CD14-positive monocyte (primary cell): ENCODE results near the gene FAM120B. TPM values are rescaled to one million over a fixed set of nuclear protein-coding genes. Genes with fewer than 3 reads are reported as not detected.
"Not testable (repeated sequence)": the region's sequence is repeated elsewhere in the genome, so short reads cannot be mapped to it uniquely, and the experiment has no call there.

Experiments used
- DNase-seq, 3 donors: peaks; one replicate each; pipeline ENCODE4 v3.0.0-alpha.2; 2011 to 2022
- H2AFZ ChIP-seq: 2 replicates; pipeline ENCODE4 v1.6.0; 2012; ENCODE audit warnings: mild to moderate bottlenecking, low read depth, low read length, inconsistent platforms; ENCODE audit not compliant: insufficient read depth, poor library complexity, severe bottlenecking
- H3K27ac ChIP-seq, 2 donors: 1 replicate in 1 of 2; 2 replicates in 1 of 2; pipeline ENCODE4 v1.5.1; 2012 to 2013; ENCODE audit warnings: low read length in 2 of 2, control low read depth in 1 of 2, inconsistent platforms in 1 of 2, low read depth in 1 of 2, mild to moderate bottlenecking in 1 of 2
- H3K27me3 ChIP-seq, 2 donors: one replicate each; pipeline versions ENCODE4 v1.6.0 to v1.6.1; 2011 to 2013; ENCODE audit warnings: low read length in 2 of 2; ENCODE audit not compliant: control insufficient read depth in 2 of 2, insufficient read depth in 2 of 2
- H3K36me3 ChIP-seq, 2 donors: replicated peaks in 1 of 2; 1 replicate in 1 of 2; 2 replicates in 1 of 2; pipeline versions ENCODE4 v1.5.1 to v1.6.1; 2012 to 2013; ENCODE audit warnings: low read length in 2 of 2, control low read depth in 1 of 2, inconsistent platforms in 1 of 2, mild to moderate bottlenecking in 1 of 2; ENCODE audit not compliant: insufficient read depth in 2 of 2, control insufficient read depth in 1 of 2
- H3K4me1 ChIP-seq, 2 donors: 1 replicate in 1 of 2; 2 replicates in 1 of 2; pipeline versions ENCODE4 v1.5.1 to v1.6.1; 2012 to 2013; ENCODE audit warnings: low read length in 2 of 2, control low read depth in 1 of 2, inconsistent platforms in 1 of 2, mild to moderate bottlenecking in 1 of 2, moderate library complexity in 1 of 2; ENCODE audit not compliant: insufficient read depth in 2 of 2, control insufficient read depth in 1 of 2
- H3K4me2 ChIP-seq: replicated peaks from 2 replicates; pipeline ENCODE3; 2012; ENCODE audit warnings: low read length, moderate library complexity, mild to moderate bottlenecking; ENCODE audit not compliant: poor library complexity, severe bottlenecking; ENCODE audit errors: extremely low read depth
- H3K4me3 ChIP-seq, 3 experiments: fragments of 200-600 bp in 1 of 3; sonication (generic) in 1 of 3; replicated peaks in 1 of 3; 1 replicate in 2 of 3; 2 replicates in 1 of 3; pipeline ENCODE4 v1.5.1; 2011 to 2013; ENCODE audit warnings: low read length in 3 of 3, mild to moderate bottlenecking in 3 of 3, control low read depth in 2 of 3, low read depth in 2 of 3, inconsistent platforms in 1 of 3, moderate library complexity in 1 of 3
- H3K79me2 ChIP-seq: 2 replicates; pipeline ENCODE4 v1.6.0; 2012; ENCODE audit warnings: mild to moderate bottlenecking, control low read depth, inconsistent platforms, low read length, moderate library complexity; ENCODE audit not compliant: insufficient read depth
- H3K9ac ChIP-seq: 2 replicates; pipeline ENCODE4 v1.6.0; 2017; ENCODE audit warnings: low read length, mild to moderate bottlenecking; ENCODE audit not compliant: insufficient read depth, poor library complexity, severe bottlenecking
- H3K9me3 ChIP-seq, 2 donors: replicated peaks in 1 of 2; 1 replicate in 1 of 2; 2 replicates in 1 of 2; pipeline versions ENCODE4 v1.5.1 to v1.6.1; 2012 to 2013; ENCODE audit warnings: low read length in 2 of 2, control low read depth in 1 of 2; ENCODE audit not compliant: control insufficient read depth in 1 of 2, insufficient read depth in 1 of 2
- H4K20me1 ChIP-seq: 2 replicates; pipeline ENCODE4 v1.6.0; 2012; ENCODE audit warnings: mild to moderate bottlenecking, low read length, control low read depth, moderate library complexity; ENCODE audit not compliant: insufficient read depth
- H3K27ac Mint-ChIP-seq, 7 donors: one replicate each; pipeline ENCODE4 v1.8.0; 2020; ENCODE audit warnings: mild to moderate bottlenecking in 7 of 7, mixed read lengths in 7 of 7, moderate library complexity in 6 of 7, inconsistent platforms in 2 of 7
- H3K27me3 Mint-ChIP-seq, 3 donors: one replicate each; pipeline ENCODE4 v1.8.0; 2021 to 2022; ENCODE audit warnings: low read depth in 3 of 3, mild to moderate bottlenecking in 3 of 3, mixed read lengths in 3 of 3, moderate library complexity in 3 of 3, inconsistent platforms in 1 of 3
- H3K36me3 Mint-ChIP-seq, 2 donors: one replicate each; pipeline ENCODE4 v1.8.0; 2020; ENCODE audit warnings: mixed read lengths in 2 of 2, inconsistent platforms in 1 of 2, mild to moderate bottlenecking in 1 of 2
- H3K4me1 Mint-ChIP-seq: one replicate; pipeline ENCODE4 v1.8.0; 2020; ENCODE audit warnings: mild to moderate bottlenecking, mixed read lengths
- H3K4me3 Mint-ChIP-seq, 2 donors: one replicate each; pipeline ENCODE4 v1.8.0; 2020; ENCODE audit warnings: mild to moderate bottlenecking in 2 of 2, mixed read lengths in 2 of 2, moderate library complexity in 1 of 2
- H3K9me3 Mint-ChIP-seq, 7 donors: one replicate each; pipeline ENCODE4 v1.8.0; 2020 to 2022; ENCODE audit warnings: mixed read lengths in 7 of 7, mild to moderate bottlenecking in 6 of 7, moderate library complexity in 6 of 7, inconsistent platforms in 2 of 7
- WGBS: methylation state at CpG from one replicate; pipeline ENCODE4 v1.1.5; 2013; ENCODE audit warnings: missing lambda C conversion rate; ENCODE audit not compliant: insufficient coverage; 5-methylcytosine and 5-hydroxymethylcytosine counted together
- intact Hi-C, 2 donors: fragments of 100-400 bp; cut with micrococcal nuclease; formaldehyde crosslinking; loops; one replicate each; pipeline versions ENCODE4 v1.15.0 to v1.15.1; 2023
- polyA plus RNA-seq, 3 donors: library from polyadenylated mRNA; depleted of rRNA in 1 of 3; unstranded in 2 of 3; stranded (reverse) in 1 of 3; fragments of 300-500 nt in 2 of 3; fragments of >200 nt in 1 of 3; fragmentation: Illumina TruSeq in 2 of 3; gene quantifications; 1 replicate in 2 of 3; 2 replicates in 1 of 3; pipeline ENCODE4 v1.2.3, GENCODE V29; 2012 to 2021
- TF ChIP-seq, protein P1 (sequence below): fragments of 200-600 bp; IDR thresholded peaks from one replicate; pipeline ENCODE4 v1.8.0; 2022; ENCODE audit warnings: antibody characterized with exemption, mild to moderate bottlenecking

Gene FAM120B
- polyA plus RNA-seq, 3 donors = 10.6 to 20.2 (median 11.2) TPM

DNA sequence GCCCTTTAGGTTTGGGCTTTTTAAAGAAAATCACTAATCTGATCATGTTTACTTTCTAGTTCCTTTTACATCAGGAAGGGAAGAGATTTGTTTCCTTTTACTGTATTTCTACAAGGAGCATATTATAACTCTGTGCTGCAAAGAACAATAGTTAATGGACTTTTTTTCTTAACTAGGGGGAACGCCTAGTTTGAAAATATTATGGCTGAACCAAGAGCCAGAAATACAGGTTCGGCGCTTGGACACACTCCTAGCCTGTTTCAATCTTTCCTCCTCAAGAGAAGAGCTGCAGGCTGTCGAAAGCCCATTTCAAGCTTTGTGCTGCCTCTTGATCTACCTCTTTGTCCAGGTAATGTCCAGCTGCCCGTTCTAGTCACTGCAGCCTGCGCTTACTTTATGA lies 41.4 kb downstream of the FAM120B start:
- no peak overlapping the region for H3K9ac ChIP-seq
- H3K27ac ChIP-seq = no peak overlapping the region
- no peaks in the 10 kb centered on the region for H3K4me1 ChIP-seq
- H3K36me3 ChIP-seq = peaks cover 54 to 80% of the 10 kb centered on the region in 2 donors
- WGBS = no CpG with 5 or more reads among the region's 6 CpGs
- Mint-ChIP-seq H3K27ac (no peak overlapping the region), H3K27me3 (no peaks in the 10 kb centered on the region), H3K36me3 (peaks cover 67 to 81% of the 10 kb centered on the region in 2 donors), H3K9me3 (peaks cover 25 to 39% (median 29%) of the 10 kb centered on the region in 7 donors), H3K4me1 (peaks cover 6% of the 10 kb centered on the region), H3K4me3 (no peak overlapping the region)
- H3K4me2 ChIP-seq = no peak overlapping the region
- intact Hi-C loops = no loop called here
- H3K4me3 ChIP-seq = no peak overlapping the region
- H4K20me1 ChIP-seq = peaks cover 20% of the 10 kb centered on the region
- H3K9me3 ChIP-seq = peaks cover 15 to 31% of the 10 kb centered on the region in 2 donors
- no peak for DNase-seq
- no peaks in the 10 kb centered on the region for H3K27me3 ChIP-seq
- TF ChIP-seq, protein P1, sequence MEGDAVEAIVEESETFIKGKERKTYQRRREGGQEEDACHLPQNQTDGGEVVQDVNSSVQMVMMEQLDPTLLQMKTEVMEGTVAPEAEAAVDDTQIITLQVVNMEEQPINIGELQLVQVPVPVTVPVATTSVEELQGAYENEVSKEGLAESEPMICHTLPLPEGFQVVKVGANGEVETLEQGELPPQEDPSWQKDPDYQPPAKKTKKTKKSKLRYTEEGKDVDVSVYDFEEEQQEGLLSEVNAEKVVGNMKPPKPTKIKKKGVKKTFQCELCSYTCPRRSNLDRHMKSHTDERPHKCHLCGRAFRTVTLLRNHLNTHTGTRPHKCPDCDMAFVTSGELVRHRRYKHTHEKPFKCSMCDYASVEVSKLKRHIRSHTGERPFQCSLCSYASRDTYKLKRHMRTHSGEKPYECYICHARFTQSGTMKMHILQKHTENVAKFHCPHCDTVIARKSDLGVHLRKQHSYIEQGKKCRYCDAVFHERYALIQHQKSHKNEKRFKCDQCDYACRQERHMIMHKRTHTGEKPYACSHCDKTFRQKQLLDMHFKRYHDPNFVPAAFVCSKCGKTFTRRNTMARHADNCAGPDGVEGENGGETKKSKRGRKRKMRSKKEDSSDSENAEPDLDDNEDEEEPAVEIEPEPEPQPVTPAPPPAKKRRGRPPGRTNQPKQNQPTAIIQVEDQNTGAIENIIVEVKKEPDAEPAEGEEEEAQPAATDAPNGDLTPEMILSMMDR = no peak
- no peaks in the 10 kb centered on the region for H3K79me2 ChIP-seq
- H2AFZ ChIP-seq = no peak overlapping the region

DNA sequence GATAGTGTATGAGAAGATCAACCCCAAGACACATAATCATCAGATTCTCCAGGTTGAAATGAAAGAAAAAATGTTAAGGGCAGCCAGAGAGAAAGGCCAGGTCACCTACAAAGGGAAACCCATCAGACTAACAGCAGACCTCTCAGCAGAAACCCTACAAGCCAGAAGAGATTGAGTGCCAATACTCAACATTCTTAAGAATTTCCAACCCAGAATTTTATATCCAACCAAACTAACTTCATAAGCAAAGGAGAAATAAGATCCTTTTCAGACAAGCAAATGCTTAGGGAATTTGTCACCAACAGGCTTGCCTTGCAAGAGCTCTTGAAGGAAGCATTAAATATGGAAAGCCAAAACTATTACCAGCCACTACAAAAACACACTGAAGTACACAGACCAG lies 44.9 kb downstream of the FAM120B start:
- H3K4me3 ChIP-seq, H3K27me3 Mint-ChIP-seq, H3K9ac ChIP-seq, H3K4me1 Mint-ChIP-seq, H3K27ac ChIP-seq, H2AFZ ChIP-seq, H4K20me1 ChIP-seq, DNase-seq, H3K27ac Mint-ChIP-seq, intact Hi-C loops, H3K4me1 ChIP-seq, H3K27me3 ChIP-seq, H3K4me2 ChIP-seq, H3K4me3 Mint-ChIP-seq, H3K79me2 ChIP-seq: not testable (repeated sequence)
- Mint-ChIP-seq H3K9me3 (peaks cover 25 to 41% (median 29%) of the 10 kb centered on the region in 7 donors), H3K36me3 (peaks cover 46 to 68% of the 10 kb centered on the region in 2 donors)
- H3K36me3 ChIP-seq = peaks cover 34 to 47% of the 10 kb centered on the region in 2 donors
- peaks cover 15 to 31% of the 10 kb centered on the region in 2 donors for H3K9me3 ChIP-seq

- H3K27me3 Mint-ChIP-seq, H3K4me1 ChIP-seq, H3K27ac ChIP-seq, H2AFZ ChIP-seq, H3K79me2 ChIP-seq, DNase-seq, H3K9ac ChIP-seq, H3K27ac Mint-ChIP-seq, H3K4me3 ChIP-seq, intact Hi-C loops, H3K4me1 Mint-ChIP-seq, H3K4me3 Mint-ChIP-seq, H3K4me2 ChIP-seq, H3K27me3 ChIP-seq, H4K20me1 ChIP-seq: not testable (repeated sequence)
- peaks cover 17 to 30% (median 20%) of the 10 kb centered on the region in 7 donors for H3K9me3 Mint-ChIP-seq
- WGBS = 100% methylated on average over 1 of the region's 1 CpG
- peaks cover 7 to 22% of the 10 kb centered on the region in 2 donors for H3K9me3 ChIP-seq
- peaks cover 45 to 49% of the 10 kb centered on the region in 2 donors for H3K36me3 ChIP-seq
- H3K36me3 Mint-ChIP-seq = peaks cover 53 to 72% of the 10 kb centered on the region in 2 donors
Measured at GRCh38 chr6:170355190-170355589, 48.6 kb downstream of the FAM120B start.
